Spleen (tissue), 11 donors: ENCODE results near the gene PLA2G5. TPM values are rescaled to one million over a fixed set of nuclear protein-coding genes. Genes with fewer than 3 reads are reported as not detected.

Experiments
- DNase-seq: peaks from one replicate; pipeline ENCODE4 v3.0.0-alpha.2; 2020
- H3K27ac ChIP-seq, 8 donors: fragments of 200-600 bp; sonication (generic) in 7 of 8; 1 replicate in 4 of 8; 2 replicates in 4 of 8; pipeline versions ENCODE4 v1.5.0 to v1.8.0; 2016 to 2021; ENCODE audit warnings: inconsistent platforms in 4 of 8, mild to moderate bottlenecking in 4 of 8, moderate library complexity in 1 of 8
- H3K27me3 ChIP-seq, 7 donors: fragments of 200-600 bp; sonication (generic) in 6 of 7; replicated peaks in 1 of 7; 1 replicate in 4 of 7; 2 replicates in 3 of 7; pipeline versions ENCODE4 v1.5.0 to v1.8.0; 2016 to 2021; ENCODE audit warnings: inconsistent platforms in 3 of 7, mild to moderate bottlenecking in 1 of 7
- H3K36me3 ChIP-seq, 6 donors: fragments of 200-600 bp; sonication (generic) in 5 of 6; 1 replicate in 4 of 6; 2 replicates in 2 of 6; pipeline versions ENCODE4 v1.5.0 to v1.8.0; 2016 to 2021; ENCODE audit warnings: inconsistent platforms in 2 of 6
- H3K4me1 ChIP-seq, 6 donors: fragments of 200-600 bp; sonication (generic) in 5 of 6; 1 replicate in 3 of 6; 2 replicates in 3 of 6; pipeline versions ENCODE4 v1.5.0 to v1.8.0; 2016 to 2021; ENCODE audit warnings: inconsistent platforms in 3 of 6
- H3K4me3 ChIP-seq, 8 donors: fragments of 200-600 bp; sonication (generic) in 7 of 8; 1 replicate in 4 of 8; 2 replicates in 4 of 8; pipeline versions ENCODE4 v1.5.0 to v1.8.0; 2016 to 2021; ENCODE audit warnings: inconsistent platforms in 4 of 8, mild to moderate bottlenecking in 4 of 8, moderate library complexity in 2 of 8
- H3K9me3 ChIP-seq, 8 donors: fragments of 200-600 bp; sonication (generic) in 7 of 8; 1 replicate in 4 of 8; 2 replicates in 4 of 8; pipeline versions ENCODE4 v1.5.0 to v1.8.0; 2016 to 2021; ENCODE audit warnings: inconsistent platforms in 4 of 8
- CTCF ChIP-seq, 11 experiments: fragments of 200-600 bp in 7 of 11; fragments of 450-650 bp in 4 of 11; sonication (generic) in 4 of 11; IDR thresholded peaks in 8 of 11; conservative IDR thresholded peaks in 3 of 11; 1 replicate in 7 of 11; 2 replicates in 4 of 11; pipeline versions ENCODE4 v1.4.0 to v1.8.0; 2016 to 2021; ENCODE audit warnings: antibody characterized with exemption in 11 of 11, inconsistent platforms in 4 of 11, mild to moderate bottlenecking in 1 of 11
- POLR2A ChIP-seq, 3 donors: fragments of 450-650 bp; IDR thresholded peaks; one replicate each; pipeline ENCODE4 v1.5.1; 2017; ENCODE audit warnings: antibody characterized with exemption in 3 of 3, mild to moderate bottlenecking in 1 of 3
- POLR2AphosphoS5 ChIP-seq, 3 donors: sonication (generic); formaldehyde crosslinking; IDR thresholded peaks; one replicate each; pipeline ENCODE4 v1.5.1; 2017; ENCODE audit warnings: antibody characterized with exemption in 3 of 3
- WGBS, 5 donors: extraction: QIAGEN DNeasy Blood & Tissue Kit in 3 of 5; methylation state at CpG; one replicate each; pipeline versions ENCODE4 v1.1.5 to v1.1.7; 2013 to 2018; 5-methylcytosine and 5-hydroxymethylcytosine counted together
- intact Hi-C: fragments of 100-400 bp; cut with DNase I; formaldehyde crosslinking; loops from one replicate; pipeline ENCODE4 v1.15.0; 2023; ENCODE audit warnings: low total_unique reads
- polyA plus RNA-seq, 3 donors: library from polyadenylated mRNA; stranded (reverse); fragments of 200-250 nt; gene quantifications; one replicate each; pipeline ENCODE4 v1.2.1, GENCODE V29; 2013
- total RNA-seq, 7 donors: library from RNA; depleted of rRNA in 3 of 7; stranded (reverse); fragments of >200 nt in 3 of 7; fragmentation: NEBNext Ultra II Directional in 4 of 7; extraction: Animal tissue kit (Norgen Biotek cat#: 25700) in 4 of 7; gene quantifications; one replicate each; pipeline versions ENCODE4 v1.1.0 to v1.2.1, GENCODE V29; 2016 to 2021
- donor health status: healthy with polysubstance abuse.
- donor health status: DM: no; HTN: no; CAD: no; lungs with moderate emphysema.
- donor health status: DM: no; HTN: no; CAD: no.
- donor health status: Bipolar disorder and iron deficiency.
- donor health status: healthy.
- donor health status: DM: no; HTN: no; CAD: no.
- donor health status: DM: yes; HTN: yes; CAD: no.

PLA2G5 gene
- total and polyA plus RNA-seq, 10 donors = 0.34 to 2.0 (median 0.89) TPM; not detected in 3

GRCh38 chr1:20070357-20070756 lies 363 bp downstream of the PLA2G5 start:
- TF ChIP-seq POLR2A (IDR thresholded peaks at IDR 0.05) (no peak), POLR2AphosphoS5 (IDR thresholded peaks at IDR 0.05) (no peak), CTCF (IDR thresholded peaks at IDR 0.05 in 8 of 11, conservative IDR thresholded peaks at IDR 0.05 in 3 of 11) (no peak)
- no peak for DNase-seq
- Histone ChIP-seq H3K4me1 (peaks cover 0 to 36% (median 16%) of the 10 kb centered on the region in 6 donors), H3K27me3 (no peaks in the 10 kb centered on the region), H3K9me3 (no peaks in the 10 kb centered on the region), H3K4me3 (no peak overlapping the region), H3K27ac (peak overlapping the region in 3 of 8 donors; percentile 4 to 21 (median 18)), H3K36me3 (no peaks in the 10 kb centered on the region)
- intact Hi-C loops = no loop called here
- WGBS, 5 donors = 83 to 88% (median 87%) methylated on average over 10 of the region's 10 CpGs

- Histone ChIP-seq H3K36me3 (no peaks in the 10 kb centered on the region), H3K9me3 (no peaks in the 10 kb centered on the region), H3K27ac (no peak overlapping the region), H3K27me3 (no peaks in the 10 kb centered on the region), H3K4me1 (peaks cover 0 to 39% (median 16%) of the 10 kb centered on the region in 6 donors), H3K4me3 (no peak overlapping the region)
- WGBS, 5 donors = 83 to 93% (median 87%) methylated on average over 6 of the region's 6 CpGs
- no peak for TF ChIP-seq POLR2AphosphoS5 (IDR thresholded peaks at IDR 0.05)
- no peak for TF ChIP-seq POLR2A (IDR thresholded peaks at IDR 0.05)
- no peak for TF ChIP-seq CTCF (IDR thresholded peaks at IDR 0.05 in 8 of 11, conservative IDR thresholded peaks at IDR 0.05 in 3 of 11)
- no peak for DNase-seq
- intact Hi-C loops = no loop called here
These were observed 1.4 kb downstream of the PLA2G5 start for GRCh38 chr1:20071416-20071815.

GRCh38 chr1:20072771-20073170 lies 2.8 kb downstream of the PLA2G5 start:
- WGBS, 5 donors = 78 to 94% (median 89%) methylated on average over 7 of the region's 7 CpGs
- H3K4me1 ChIP-seq = peaks cover 0 to 52% (median 22%) of the 10 kb centered on the region in 6 donors
- intact Hi-C loops = no loop called here

GRCh38 chr1:20073256-20073655 lies 3.3 kb downstream of the PLA2G5 start:
- Histone ChIP-seq H3K4me1 (peaks cover 0 to 57% (median 25%) of the 10 kb centered on the region in 6 donors), H3K36me3 (no peaks in the 10 kb centered on the region), H3K9me3 (no peaks in the 10 kb centered on the region), H3K27me3 (no peaks in the 10 kb centered on the region), H3K27ac (no peak overlapping the region), H3K4me3 (no peak overlapping the region)
- 83 to 88% (median 86%) methylated on average over 2 of the region's 2 CpGs for WGBS, 5 donors
- intact Hi-C loops = no loop called here
- no peak for TF ChIP-seq POLR2A (IDR thresholded peaks at IDR 0.05)
- no peak for TF ChIP-seq POLR2AphosphoS5 (IDR thresholded peaks at IDR 0.05)
- no peak for TF ChIP-seq CTCF (IDR thresholded peaks at IDR 0.05 in 8 of 11, conservative IDR thresholded peaks at IDR 0.05 in 3 of 11)
- no peak for DNase-seq

More at GRCh38 chr1:20072771-20073170, 2.8 kb downstream of the PLA2G5 start:
- H3K27ac ChIP-seq = no peak overlapping the region
- no peak overlapping the region for H3K4me3 ChIP-seq
- no peaks in the 10 kb centered on the region for H3K27me3 ChIP-seq
- TF ChIP-seq CTCF (IDR thresholded peaks at IDR 0.05 in 8 of 11, conservative IDR thresholded peaks at IDR 0.05 in 3 of 11) (no peak), POLR2A (IDR thresholded peaks at IDR 0.05) (no peak), POLR2AphosphoS5 (IDR thresholded peaks at IDR 0.05) (no peak)
- no peaks in the 10 kb centered on the region for H3K9me3 ChIP-seq
- no peak for DNase-seq
- H3K36me3 ChIP-seq = no peaks in the 10 kb centered on the region
